OCI-LY3 (cell line): Measurements from ENCODE around the gene RFNG.

Experiments used
- H2AFZ ChIP-seq: fragments of 200-600, 300-600 bp; shearing (Covaris generic); 2 replicates; pipeline ENCODE4 v1.6.0; 2014; ENCODE audit warnings: antibody characterized with exemption, low read depth, low read length
- H3K27ac ChIP-seq: fragments of 200-600, 300-600 bp; sonication (generic); 2 replicates; pipeline ENCODE4 v1.5.1; 2014; ENCODE audit warnings: mild to moderate bottlenecking, low read length, moderate library complexity, mixed read lengths
- H3K27me3 ChIP-seq: fragments of 200-600, 300-600 bp; sonication (generic); 2 replicates; pipeline ENCODE4 v1.6.1; 2014; ENCODE audit warnings: low read depth, low read length, mixed read lengths
- H3K36me3 ChIP-seq: fragments of 200-600, 300-600 bp; sonication (generic); replicated peaks from 2 replicates; pipeline ENCODE3; 2014; ENCODE audit warnings: low read depth, low read length, mixed read lengths
- H3K4me1 ChIP-seq: fragments of 300-600, 200-600 bp; sonication (generic); 2 replicates; pipeline ENCODE4 v1.6.1; 2014; ENCODE audit warnings: low read length, mixed read lengths
- H3K4me2 ChIP-seq: fragments of 200-600, 300-600 bp; sonication (generic); 2 replicates; pipeline ENCODE4 v1.6.1; 2014; ENCODE audit warnings: low read length, mixed read lengths
- H3K4me3 ChIP-seq: fragments of 300-600, 200-600 bp; sonication (generic); 2 replicates; pipeline ENCODE4 v1.5.1; 2014; ENCODE audit warnings: antibody characterized with exemption, mild to moderate bottlenecking, low read length, moderate library complexity
- H3K79me2 ChIP-seq: fragments of 300-600, 200-600 bp; shearing (Covaris generic); 2 replicates; pipeline ENCODE4 v1.6.1; 2014; ENCODE audit warnings: mild to moderate bottlenecking, low read length, mixed read lengths
- H3K9ac ChIP-seq: fragments of 300-600, 200-600 bp; shearing (Covaris generic); 2 replicates; pipeline ENCODE4 v1.6.0; 2014; ENCODE audit warnings: mild to moderate bottlenecking, low read length, moderate library complexity
- H3K9me3 ChIP-seq: fragments of 200-600, 300-600 bp; shearing (Covaris generic); 2 replicates; pipeline ENCODE4 v1.6.1; 2014; ENCODE audit warnings: low read length, mixed read lengths; ENCODE audit not compliant: insufficient read depth
- H4K20me1 ChIP-seq: fragments of 200-600, 300-600 bp; sonication (generic); 2 replicates; pipeline ENCODE4 v1.6.1; 2016; ENCODE audit warnings: low read length, mixed read lengths; ENCODE audit not compliant: insufficient read depth
- EZH2phosphoT487 ChIP-seq: fragments of 200-600 bp; shearing (Covaris generic); IDR thresholded peaks from 2 replicates; pipeline ENCODE4 v1.6.1; 2018; ENCODE audit warnings: antibody characterized with exemption, mixed run types, low read depth
- TF ChIP-seq, protein P1 (sequence below): fragments of 200-600, 300-600 bp; sonication (generic); IDR thresholded peaks from 2 replicates; pipeline ENCODE4 v1.5.1; 2014; ENCODE audit warnings: antibody characterized with exemption, low read length, low read depth

The RFNG gene

DNA sequence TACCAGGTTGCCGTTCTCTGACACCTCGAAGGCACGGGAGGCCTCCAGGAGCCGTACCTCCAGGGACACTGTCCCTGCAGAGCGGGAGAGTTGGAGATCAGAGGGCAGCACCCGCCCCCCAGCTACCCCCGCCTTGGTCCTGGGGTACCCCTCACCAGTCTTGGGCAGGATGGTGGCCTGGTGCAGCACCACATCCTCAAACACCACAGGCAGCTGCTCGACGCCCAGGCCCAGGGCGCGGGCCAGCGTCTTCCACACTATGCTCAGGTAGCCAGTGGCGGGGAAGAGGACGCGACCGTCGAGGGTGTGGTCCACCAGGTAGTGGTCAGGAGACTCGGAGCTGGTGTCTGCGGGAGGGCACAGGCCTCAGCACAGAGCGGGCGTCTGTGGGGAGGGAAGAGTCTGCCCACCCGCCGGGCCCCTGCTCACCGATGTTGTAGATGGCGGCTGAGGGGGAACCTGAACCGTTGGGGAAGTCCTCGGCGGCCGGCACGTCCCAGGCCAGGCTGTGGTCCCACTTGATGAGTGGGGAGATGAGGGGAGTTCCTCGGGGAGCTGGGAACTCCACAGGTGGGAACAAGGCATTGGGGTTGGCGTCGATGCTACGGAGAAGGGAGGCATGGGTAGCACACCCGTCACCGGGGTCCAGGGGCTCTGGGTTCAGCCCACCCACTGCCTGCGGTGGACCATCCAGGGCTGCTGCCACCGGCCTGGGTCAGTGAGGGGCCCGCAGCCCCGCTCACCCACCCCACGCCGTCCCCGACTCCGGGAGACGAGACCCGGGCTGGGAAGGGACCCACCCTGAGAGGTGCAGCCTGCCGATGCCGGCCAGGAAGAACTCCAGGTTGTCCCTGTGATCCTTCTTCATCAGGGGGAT lies 36.6 kb upstream of the RFNG start:
- H3K4me3 ChIP-seq: no peak overlapping the region
- peaks cover 8% of the 10 kb centered on the region for H3K79me2 ChIP-seq
- peaks cover 17% of the 10 kb centered on the region; the same call in 1 of the 2 replicates for H4K20me1 ChIP-seq
- no peak overlapping the region for H3K27ac ChIP-seq
- H3K27me3 ChIP-seq: no peaks in the 10 kb centered on the region
- no peak overlapping the region for H3K9ac ChIP-seq
- peaks cover 84% of the 10 kb centered on the region for H3K36me3 ChIP-seq
- no peaks in the 10 kb centered on the region for H3K4me1 ChIP-seq
- H2AFZ ChIP-seq: no peak overlapping the region
- no peak for TF ChIP-seq EZH2phosphoT487
- TF ChIP-seq, protein P1, sequence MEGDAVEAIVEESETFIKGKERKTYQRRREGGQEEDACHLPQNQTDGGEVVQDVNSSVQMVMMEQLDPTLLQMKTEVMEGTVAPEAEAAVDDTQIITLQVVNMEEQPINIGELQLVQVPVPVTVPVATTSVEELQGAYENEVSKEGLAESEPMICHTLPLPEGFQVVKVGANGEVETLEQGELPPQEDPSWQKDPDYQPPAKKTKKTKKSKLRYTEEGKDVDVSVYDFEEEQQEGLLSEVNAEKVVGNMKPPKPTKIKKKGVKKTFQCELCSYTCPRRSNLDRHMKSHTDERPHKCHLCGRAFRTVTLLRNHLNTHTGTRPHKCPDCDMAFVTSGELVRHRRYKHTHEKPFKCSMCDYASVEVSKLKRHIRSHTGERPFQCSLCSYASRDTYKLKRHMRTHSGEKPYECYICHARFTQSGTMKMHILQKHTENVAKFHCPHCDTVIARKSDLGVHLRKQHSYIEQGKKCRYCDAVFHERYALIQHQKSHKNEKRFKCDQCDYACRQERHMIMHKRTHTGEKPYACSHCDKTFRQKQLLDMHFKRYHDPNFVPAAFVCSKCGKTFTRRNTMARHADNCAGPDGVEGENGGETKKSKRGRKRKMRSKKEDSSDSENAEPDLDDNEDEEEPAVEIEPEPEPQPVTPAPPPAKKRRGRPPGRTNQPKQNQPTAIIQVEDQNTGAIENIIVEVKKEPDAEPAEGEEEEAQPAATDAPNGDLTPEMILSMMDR: no peak
- H3K9me3 ChIP-seq: no peaks in the 10 kb centered on the region
- no peak overlapping the region for H3K4me2 ChIP-seq

DNA sequence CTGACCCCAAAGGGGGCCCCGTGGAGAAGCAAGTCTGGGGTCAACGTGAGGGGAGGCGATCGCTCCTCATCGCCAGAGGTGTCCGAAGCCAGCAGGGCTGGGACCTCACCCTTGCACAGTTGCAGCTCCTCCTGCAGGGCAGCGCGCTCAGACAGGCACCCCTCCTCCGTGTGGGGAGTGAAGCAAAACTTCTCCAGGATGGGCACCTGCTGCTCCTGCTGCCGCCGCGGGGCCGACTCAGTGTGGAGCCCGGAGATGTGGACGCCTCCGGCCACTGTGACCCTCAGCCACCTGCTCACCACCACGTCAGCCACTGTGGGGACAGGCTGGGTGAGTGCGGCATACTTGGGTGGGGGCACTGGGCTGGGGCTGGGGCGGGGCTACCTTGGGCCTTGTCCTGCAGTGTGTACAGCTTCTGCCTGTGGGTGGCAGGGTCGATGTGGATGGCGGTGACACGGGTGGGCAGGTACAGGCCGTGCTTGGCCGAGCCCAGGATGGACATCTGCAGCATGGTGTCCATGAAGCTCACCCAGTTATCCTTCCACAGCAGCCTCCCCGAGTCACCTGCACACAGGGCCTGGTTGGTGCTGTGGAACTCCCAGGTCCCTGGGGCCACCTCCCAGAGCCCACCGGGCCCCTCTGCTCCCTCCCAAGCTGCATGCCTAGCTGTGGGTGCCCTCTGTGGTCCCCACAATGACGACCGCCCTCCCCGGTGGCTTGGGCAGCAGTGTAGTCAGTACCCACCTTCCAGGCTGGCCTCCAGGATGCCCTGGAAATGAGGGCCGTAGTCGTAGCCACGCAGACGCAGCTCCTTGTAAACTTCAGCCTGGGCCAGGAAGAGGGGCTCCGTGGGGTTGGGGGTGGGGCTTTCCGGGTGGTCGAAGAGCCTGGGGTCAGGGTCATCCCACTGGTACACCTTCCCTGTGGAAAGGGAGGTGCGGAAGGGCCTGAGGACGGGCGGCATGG lies 35.6 kb upstream of the RFNG start:
- Histone ChIP-seq H3K4me3 (no peak overlapping the region), H2AFZ (no peak overlapping the region), H3K79me2 (peaks cover 2% of the 10 kb centered on the region; the same call in 1 of the 2 replicates), H3K27ac (no peak overlapping the region), H3K27me3 (no peaks in the 10 kb centered on the region), H3K4me2 (no peak overlapping the region), H3K9ac (no peak overlapping the region), H4K20me1 (peaks cover 15% of the 10 kb centered on the region; the same call in 1 of the 2 replicates), H3K4me1 (no peaks in the 10 kb centered on the region), H3K36me3 (peaks cover 84% of the 10 kb centered on the region), H3K9me3 (no peaks in the 10 kb centered on the region)
- no peak for TF ChIP-seq EZH2phosphoT487
- TF ChIP-seq, protein P1: no peak

- Histone ChIP-seq H3K4me2 (no peak overlapping the region), H4K20me1 (peaks cover 16% of the 10 kb centered on the region; the same call in 1 of the 2 replicates), H3K4me1 (no peaks in the 10 kb centered on the region), H3K9ac (no peak overlapping the region), H3K36me3 (peaks cover 81% of the 10 kb centered on the region), H3K27ac (no peak overlapping the region), H3K79me2 (no peaks in the 10 kb centered on the region), H3K9me3 (no peaks in the 10 kb centered on the region), H3K27me3 (no peaks in the 10 kb centered on the region), H3K4me3 (no peak overlapping the region), H2AFZ (no peak overlapping the region)
- TF ChIP-seq EZH2phosphoT487: no peak
- TF ChIP-seq, protein P1: no peak
These were observed 34.5 kb upstream of the RFNG start for GRCh38 chr17:82085931-82086764.
